Transverse colon (tissue), 3 donors: ENCODE data around the gene FUZ.

ENCODE experiments used
- CTCF ChIP-seq, 5 experiments: fragments of 200-600 bp in 3 of 5; fragments of 450-650 bp in 2 of 5; sonication (generic) in 3 of 5; IDR thresholded peaks; 1 replicate in 2 of 5; 2 replicates in 3 of 5; pipeline ENCODE4 v1.5.1; 2016 to 2017; ENCODE audit warnings: antibody characterized with exemption in 5 of 5, inconsistent platforms in 3 of 5, mild to moderate bottlenecking in 2 of 5, moderate library complexity in 1 of 5
- EP300 ChIP-seq: sonication (generic); formaldehyde crosslinking; IDR thresholded peaks from one replicate; pipeline ENCODE4 v1.6.1; 2017; ENCODE audit warnings: antibody characterized with exemption, low read depth
- POLR2A ChIP-seq: fragments of 450-650 bp; IDR thresholded peaks from one replicate; pipeline ENCODE4 v1.6.1; 2016; ENCODE audit warnings: antibody characterized with exemption, mild to moderate bottlenecking, moderate library complexity

- TF ChIP-seq CTCF (IDR thresholded peaks at IDR 0.05), result no peak
- no peak for TF ChIP-seq POLR2A
- no peak for TF ChIP-seq EP300
These were observed 38.1 kb downstream of the FUZ start for GRCh38 chr19:49774969-49775368.
